ENCODE measurements around the gene RCAN2.

The RCAN2 gene

DNA sequence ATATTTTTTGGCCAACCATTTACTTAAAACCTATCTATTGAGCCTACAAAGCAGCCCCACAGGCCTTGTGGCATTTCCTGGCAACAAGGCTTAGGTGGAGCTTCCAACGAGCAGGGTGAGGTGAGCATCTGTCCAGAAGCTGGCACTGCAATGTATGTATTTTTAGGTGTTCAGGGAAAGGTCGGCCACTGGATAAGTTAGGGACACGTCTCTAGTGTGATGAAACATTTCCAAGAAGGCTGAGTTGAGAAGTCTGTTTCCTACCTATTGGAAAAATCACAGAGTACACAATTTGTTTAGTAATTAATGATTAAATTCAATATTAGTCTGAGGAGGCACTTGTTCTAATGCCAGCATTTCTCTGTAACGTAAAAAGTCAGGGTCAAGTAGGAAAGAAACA is 17.8 kb upstream of the RCAN2 start:
- Histone ChIP-seq H3K27ac (ENCODE audit: low read length) (no peak overlapping the region), H3F3A (ENCODE audit: insufficient read depth, low read length) (no peaks in the 10 kb centered on the region), H3K36me3 (replicated peaks; ENCODE audit: insufficient read depth, low read length) (no peaks in the 10 kb centered on the region), H3K9me2 (replicated peaks; ENCODE audit: insufficient read depth, low read length) (no peaks in the 10 kb centered on the region), H3K27me3 (replicated peaks; ENCODE audit: insufficient read depth, low read length) (no peaks in the 10 kb centered on the region), H3K79me2 (ENCODE audit: low read length) (no peaks in the 10 kb centered on the region), H3K4me3 (ENCODE audit: low read length) (no peak overlapping the region), H3K4me2 (ENCODE audit: low read depth, low read length) (no peak overlapping the region), H3K9ac (ENCODE audit: low read length) (no peak overlapping the region), H4K20me1 (ENCODE audit: insufficient read depth, low read length) (no peaks in the 10 kb centered on the region), H2AFZ (ENCODE audit: low read length) (no peak overlapping the region), H3K9me3 (replicated peaks; ENCODE audit: insufficient read depth, low read length) (no peaks in the 10 kb centered on the region), H3K4me1 (ENCODE audit: low read length) (no peaks in the 10 kb centered on the region)
- no peak for TF ChIP-seq EZH2phosphoT487 (IDR thresholded peaks at IDR 0.05; ENCODE audit: low read length)
- TF ChIP-seq, protein P1, sequence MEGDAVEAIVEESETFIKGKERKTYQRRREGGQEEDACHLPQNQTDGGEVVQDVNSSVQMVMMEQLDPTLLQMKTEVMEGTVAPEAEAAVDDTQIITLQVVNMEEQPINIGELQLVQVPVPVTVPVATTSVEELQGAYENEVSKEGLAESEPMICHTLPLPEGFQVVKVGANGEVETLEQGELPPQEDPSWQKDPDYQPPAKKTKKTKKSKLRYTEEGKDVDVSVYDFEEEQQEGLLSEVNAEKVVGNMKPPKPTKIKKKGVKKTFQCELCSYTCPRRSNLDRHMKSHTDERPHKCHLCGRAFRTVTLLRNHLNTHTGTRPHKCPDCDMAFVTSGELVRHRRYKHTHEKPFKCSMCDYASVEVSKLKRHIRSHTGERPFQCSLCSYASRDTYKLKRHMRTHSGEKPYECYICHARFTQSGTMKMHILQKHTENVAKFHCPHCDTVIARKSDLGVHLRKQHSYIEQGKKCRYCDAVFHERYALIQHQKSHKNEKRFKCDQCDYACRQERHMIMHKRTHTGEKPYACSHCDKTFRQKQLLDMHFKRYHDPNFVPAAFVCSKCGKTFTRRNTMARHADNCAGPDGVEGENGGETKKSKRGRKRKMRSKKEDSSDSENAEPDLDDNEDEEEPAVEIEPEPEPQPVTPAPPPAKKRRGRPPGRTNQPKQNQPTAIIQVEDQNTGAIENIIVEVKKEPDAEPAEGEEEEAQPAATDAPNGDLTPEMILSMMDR (IDR thresholded peaks at IDR 0.05; ENCODE audit: low read length) = no peak
- no peak for TF ChIP-seq EZH2 (optimal IDR thresholded peaks at IDR 0.05; ENCODE audit: low read depth, low read length)
- DNase-seq = no peak

DNA sequence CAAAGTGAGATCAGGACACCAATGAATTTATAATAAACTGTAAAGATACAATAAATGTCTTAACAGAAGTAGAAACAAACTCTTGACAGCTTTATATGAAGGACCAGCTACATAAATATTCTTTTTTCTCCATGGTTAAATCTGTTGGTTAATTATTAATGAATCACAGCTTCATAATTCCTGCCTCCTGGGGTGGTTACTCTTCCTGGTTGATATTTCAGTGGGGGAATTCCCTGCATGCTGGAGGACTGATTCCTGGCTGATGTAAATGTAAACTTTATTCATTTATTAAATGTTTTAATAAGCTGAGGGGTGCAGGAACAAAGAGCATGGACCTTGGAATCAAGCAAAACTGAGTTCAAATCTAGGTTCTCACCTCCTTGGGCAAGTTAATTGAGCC is 16.2 kb upstream of the RCAN2 start:
- Histone ChIP-seq H3K9me2 (replicated peaks; ENCODE audit: insufficient read depth, low read length) (no peaks in the 10 kb centered on the region), H4K20me1 (ENCODE audit: insufficient read depth, low read length) (no peaks in the 10 kb centered on the region), H3K27ac (ENCODE audit: low read length) (no peak overlapping the region), H3K4me1 (ENCODE audit: low read length) (no peaks in the 10 kb centered on the region), H3K9ac (ENCODE audit: low read length) (no peak overlapping the region), H3K4me3 (ENCODE audit: low read length) (no peak overlapping the region), H2AFZ (ENCODE audit: low read length) (no peak overlapping the region), H3K4me2 (ENCODE audit: low read depth, low read length) (no peak overlapping the region), H3K9me3 (replicated peaks; ENCODE audit: insufficient read depth, low read length) (no peaks in the 10 kb centered on the region), H3F3A (ENCODE audit: insufficient read depth, low read length) (no peaks in the 10 kb centered on the region), H3K36me3 (replicated peaks; ENCODE audit: insufficient read depth, low read length) (no peaks in the 10 kb centered on the region), H3K79me2 (ENCODE audit: low read length) (no peaks in the 10 kb centered on the region), H3K27me3 (replicated peaks; ENCODE audit: insufficient read depth, low read length) (no peaks in the 10 kb centered on the region)
- no peak for TF ChIP-seq EZH2 (optimal IDR thresholded peaks at IDR 0.05; ENCODE audit: low read depth, low read length)
- TF ChIP-seq, protein P1 (IDR thresholded peaks at IDR 0.05; ENCODE audit: low read length) = no peak
- no peak for TF ChIP-seq EZH2phosphoT487 (IDR thresholded peaks at IDR 0.05; ENCODE audit: low read length)
- no peak for DNase-seq

DNA sequence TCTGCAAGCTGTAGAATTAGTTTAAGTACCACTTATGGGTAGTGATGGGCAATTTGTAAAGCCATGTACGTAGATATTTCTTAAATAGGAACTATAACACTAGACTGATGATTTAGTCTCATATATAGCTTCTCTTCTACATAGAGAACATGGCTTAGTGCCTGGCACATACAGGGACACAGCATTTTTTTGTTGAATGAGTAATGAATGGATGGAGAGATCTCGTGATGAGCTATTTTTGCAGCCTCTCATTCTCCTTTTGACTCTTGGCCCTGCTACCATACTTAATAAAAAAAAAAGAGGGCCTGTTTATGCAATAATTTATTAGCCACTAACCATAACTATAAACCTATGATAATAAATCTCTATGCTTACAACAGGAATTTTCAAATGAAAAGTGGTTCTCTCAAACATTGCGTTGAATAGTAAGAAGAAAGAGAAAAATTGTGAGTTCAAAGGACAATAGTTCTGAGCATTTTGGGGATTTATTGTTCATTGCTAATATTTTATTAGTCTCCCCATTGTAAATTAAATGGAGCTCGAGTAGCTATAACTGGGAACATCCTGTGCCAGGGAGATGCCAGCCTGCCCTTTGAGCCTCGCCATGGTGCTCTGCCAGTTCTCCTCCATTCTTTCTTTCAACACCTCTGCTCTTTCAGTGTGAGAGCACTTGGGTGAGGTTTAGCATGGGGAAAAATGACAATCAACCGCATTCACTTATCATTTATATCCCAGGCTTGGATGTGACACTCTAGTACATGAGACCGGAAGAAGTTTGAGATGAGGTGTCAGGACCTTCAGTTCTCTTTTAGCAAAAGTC is 14.7 kb upstream of the RCAN2 start:
- Histone ChIP-seq H4K20me1 (ENCODE audit: insufficient read depth, low read length) (no peaks in the 10 kb centered on the region), H3K9ac (ENCODE audit: low read length) (no peak overlapping the region), H3K79me2 (ENCODE audit: low read length) (no peaks in the 10 kb centered on the region), H2AFZ (ENCODE audit: low read length) (no peak overlapping the region), H3K9me3 (replicated peaks; ENCODE audit: insufficient read depth, low read length) (no peaks in the 10 kb centered on the region), H3K27ac (ENCODE audit: low read length) (no peak overlapping the region), H3K27me3 (replicated peaks; ENCODE audit: insufficient read depth, low read length) (no peaks in the 10 kb centered on the region), H3K9me2 (replicated peaks; ENCODE audit: insufficient read depth, low read length) (no peaks in the 10 kb centered on the region), H3K4me3 (ENCODE audit: low read length) (no peak overlapping the region), H3F3A (ENCODE audit: insufficient read depth, low read length) (no peaks in the 10 kb centered on the region), H3K4me2 (ENCODE audit: low read depth, low read length) (no peak overlapping the region), H3K4me1 (ENCODE audit: low read length) (no peaks in the 10 kb centered on the region), H3K36me3 (replicated peaks; ENCODE audit: insufficient read depth, low read length) (no peaks in the 10 kb centered on the region)
- no peak for DNase-seq
- TF ChIP-seq EZH2 (optimal IDR thresholded peaks at IDR 0.05; ENCODE audit: low read depth, low read length) (no peak), EZH2phosphoT487 (IDR thresholded peaks at IDR 0.05; ENCODE audit: low read length) (no peak)

DNA sequence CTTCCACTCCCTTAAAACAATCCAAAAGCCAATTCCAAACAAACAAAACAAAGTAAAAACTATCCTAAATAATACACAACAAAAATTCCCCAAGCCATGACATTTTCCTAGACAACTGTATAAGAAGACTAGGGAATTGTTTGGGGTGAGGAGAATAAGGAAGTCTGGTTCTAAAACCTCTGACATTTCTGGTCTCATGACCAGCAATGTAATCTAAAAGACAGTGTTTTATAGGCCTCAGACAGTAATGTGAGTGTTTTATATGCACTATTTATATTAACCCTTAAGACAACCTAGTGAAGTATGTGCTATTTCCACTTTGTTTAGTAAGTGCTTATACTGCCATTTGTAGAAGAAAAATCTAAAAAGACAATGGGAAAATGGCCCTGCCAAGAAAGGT is 13.0 kb upstream of the RCAN2 start:
- no peaks in the 10 kb centered on the region for H4K20me1 ChIP-seq (ENCODE audit: insufficient read depth, low read length)
- no peak overlapping the region for H3K4me2 ChIP-seq (ENCODE audit: low read depth, low read length)
- H3K9me3 ChIP-seq (replicated peaks; ENCODE audit: insufficient read depth, low read length) = no peaks in the 10 kb centered on the region
- no peaks in the 10 kb centered on the region for H3K36me3 ChIP-seq (replicated peaks; ENCODE audit: insufficient read depth, low read length)
- H3K9me2 ChIP-seq (replicated peaks; ENCODE audit: insufficient read depth, low read length) = no peaks in the 10 kb centered on the region
- no peaks in the 10 kb centered on the region for H3K79me2 ChIP-seq (ENCODE audit: low read length)
- H3F3A ChIP-seq (ENCODE audit: insufficient read depth, low read length) = no peaks in the 10 kb centered on the region
- H3K27me3 ChIP-seq (replicated peaks; ENCODE audit: insufficient read depth, low read length) = no peaks in the 10 kb centered on the region
- no peak for DNase-seq
- H3K4me3 ChIP-seq (ENCODE audit: low read length) = no peak overlapping the region
- no peak overlapping the region for H3K27ac ChIP-seq (ENCODE audit: low read length)
- no peak for TF ChIP-seq EZH2 (optimal IDR thresholded peaks at IDR 0.05; ENCODE audit: low read depth, low read length)
- no peak for TF ChIP-seq EZH2phosphoT487 (IDR thresholded peaks at IDR 0.05; ENCODE audit: low read length)
- TF ChIP-seq, protein P1 (IDR thresholded peaks at IDR 0.05; ENCODE audit: low read length) = no peak
- no peak overlapping the region for H3K9ac ChIP-seq (ENCODE audit: low read length)
- H2AFZ ChIP-seq (ENCODE audit: low read length) = no peak overlapping the region
- no peaks in the 10 kb centered on the region for H3K4me1 ChIP-seq (ENCODE audit: low read length)
